ENCODE results near the gene GPR84.

DNA sequence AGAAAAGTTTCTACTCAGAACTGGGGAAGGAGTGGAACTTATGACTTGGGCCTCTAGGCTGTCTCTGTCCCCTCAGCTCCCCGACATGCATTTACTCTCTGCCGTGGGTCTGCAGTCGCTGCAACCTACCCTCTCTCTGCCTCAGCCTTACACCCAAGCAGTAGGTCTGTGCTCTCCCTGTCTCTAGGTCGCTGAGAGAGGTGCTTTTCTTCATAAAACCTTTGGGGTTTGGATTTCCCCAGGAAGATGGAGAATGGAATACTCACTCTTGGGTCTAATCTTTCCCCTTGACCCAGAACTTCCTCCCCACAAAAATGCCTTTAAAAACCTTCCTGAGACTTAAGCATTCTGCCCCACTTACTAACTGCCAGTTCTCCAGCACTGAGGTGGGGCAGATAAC is 12.9 kb downstream of the GPR84 start:
- TF ChIP-seq CTCF (conservative IDR thresholded peaks at IDR 0.05) (no peak), ZFX (IDR thresholded peaks at IDR 0.05) (no peak)
